GM18499 (cell line): ENCODE measurements around the gene A2ML1.
"Not testable (repeated sequence)": the region's sequence is repeated elsewhere in the genome, so short reads cannot be mapped to it uniquely, and the experiment has no call there.

ENCODE experiments used
- ATAC-seq: cut with Tn5 transposase; IDR thresholded peaks from one replicate; pipeline ENCODE4 v1.9.1; 2021; ENCODE audit warnings: moderate number of reproducible peaks; ENCODE audit not compliant: insufficient read depth, unreplicated experiment

A2ML1 gene

DNA sequence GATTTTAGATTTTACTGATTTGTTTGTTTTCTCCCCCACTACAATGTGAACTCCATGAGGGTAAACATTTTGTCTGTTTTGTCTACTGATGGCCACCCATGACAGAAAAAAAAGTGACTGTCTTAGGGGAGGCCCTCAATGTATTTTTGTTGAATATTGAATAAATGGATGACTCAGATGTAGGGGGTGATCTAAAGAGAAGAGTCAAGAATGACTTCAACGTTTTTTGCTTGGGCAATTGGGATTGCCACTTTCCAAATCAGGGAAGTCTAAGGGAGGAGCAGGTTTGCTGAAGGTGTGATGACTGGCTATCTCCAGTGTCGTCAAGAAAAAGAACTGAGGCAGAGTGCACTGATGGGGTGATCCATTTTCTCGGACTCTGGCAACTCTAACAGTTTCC, 81.2 kb downstream of the A2ML1 start:
- no peak for ATAC-seq

DNA sequence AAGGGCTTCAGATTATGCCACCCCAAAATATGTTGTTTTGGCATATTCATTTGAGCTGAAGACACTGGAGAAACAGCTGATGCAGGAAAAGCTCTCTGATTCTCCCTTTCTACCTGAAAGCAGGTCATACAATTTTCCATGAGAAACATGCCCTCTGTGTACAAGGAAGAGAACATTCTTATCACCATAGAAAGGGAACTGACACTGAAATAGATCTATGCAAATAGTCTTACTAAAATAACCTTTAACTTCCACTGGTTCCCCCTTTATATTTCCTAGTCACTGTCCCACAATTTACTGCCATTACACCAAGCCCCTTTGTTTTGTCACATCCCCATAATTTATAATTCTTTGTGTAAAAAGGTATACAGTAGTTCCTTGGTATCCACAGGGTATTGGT, 82.2 kb downstream of the A2ML1 start:
- no peak for ATAC-seq

DNA sequence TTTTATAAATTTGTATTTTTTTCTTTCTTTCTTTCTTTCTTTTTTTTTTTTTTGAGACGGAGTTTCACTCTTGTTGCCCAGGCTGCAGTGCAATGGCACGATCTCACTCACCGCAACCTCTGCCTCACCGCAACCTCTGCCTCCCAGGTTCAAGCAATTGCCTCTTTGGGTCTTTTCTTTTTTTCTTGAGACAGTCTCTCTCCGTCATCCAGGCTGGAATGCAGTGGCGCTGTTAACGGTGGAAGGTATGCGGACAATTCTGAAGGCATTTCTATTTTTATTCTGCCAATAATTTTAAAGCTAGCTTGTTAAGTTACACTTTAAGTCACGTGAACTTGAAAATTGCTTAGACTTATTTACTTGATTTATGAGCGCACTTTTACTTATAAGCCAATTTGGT, 83.1 kb downstream of the A2ML1 start:
- no peak for ATAC-seq

DNA sequence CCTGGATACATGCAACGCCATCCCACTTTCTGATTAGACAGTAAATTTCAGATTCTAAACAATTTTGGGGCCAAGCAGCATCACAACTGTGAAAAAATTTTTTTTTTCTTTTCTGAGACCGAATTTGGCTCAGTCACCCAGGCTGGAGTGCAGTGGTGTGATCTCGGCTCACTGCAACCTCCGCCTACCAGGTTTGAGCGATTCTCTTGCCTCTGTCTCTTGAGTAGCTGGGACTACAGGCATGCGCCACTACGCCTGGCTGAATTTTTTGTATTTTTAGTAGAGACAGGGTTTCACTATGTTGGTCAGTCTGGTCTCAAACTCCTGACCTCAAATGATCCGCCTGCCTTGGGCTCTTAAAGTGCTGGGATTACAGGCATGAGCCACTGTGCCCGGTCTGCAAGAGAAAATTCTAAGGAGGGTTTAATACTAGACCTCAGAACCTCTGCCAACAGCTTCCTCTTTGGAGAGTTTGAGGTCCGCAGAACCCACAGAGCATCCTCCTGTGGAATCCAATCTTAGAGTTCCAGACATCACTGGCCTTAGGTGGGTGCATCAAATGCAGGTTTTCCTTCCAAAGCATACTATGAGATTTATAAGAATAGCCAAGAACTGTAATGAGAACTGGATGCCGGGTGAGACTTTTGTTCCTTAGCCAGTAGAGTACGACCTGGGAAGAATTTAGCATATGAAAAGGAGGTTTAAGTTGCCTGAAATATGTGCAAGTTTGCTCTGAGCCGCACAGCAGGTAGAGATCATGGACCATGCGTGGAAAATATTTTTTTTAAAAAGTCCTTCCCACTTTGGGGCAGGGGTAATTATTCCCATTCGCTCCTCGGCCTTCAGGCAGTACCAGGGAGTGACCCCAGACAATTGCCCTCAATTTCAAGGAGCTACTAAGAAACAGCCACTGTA, 84.1 kb downstream of the A2ML1 start:
- ATAC-seq: no peak

DNA sequence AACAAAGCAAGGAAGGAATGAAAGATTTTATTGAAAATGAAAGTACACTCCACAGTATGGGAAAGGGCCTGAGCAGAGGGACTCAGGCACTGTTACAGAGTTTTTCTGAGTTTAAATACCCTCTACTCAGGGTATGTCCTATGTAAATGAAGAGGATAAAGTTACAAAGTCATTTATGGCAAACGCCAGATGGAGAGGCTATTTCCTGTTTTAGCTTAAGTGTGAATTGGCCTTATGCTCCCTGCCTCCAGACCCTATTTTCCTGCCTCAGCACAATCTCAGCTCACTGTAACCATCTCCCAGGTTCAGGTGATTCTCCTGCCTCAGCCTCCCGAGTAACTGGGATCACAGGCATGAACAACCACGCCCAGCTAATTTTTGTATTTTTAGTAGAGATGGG, 85.1 kb downstream of the A2ML1 start:
- ATAC-seq: no peak

DNA sequence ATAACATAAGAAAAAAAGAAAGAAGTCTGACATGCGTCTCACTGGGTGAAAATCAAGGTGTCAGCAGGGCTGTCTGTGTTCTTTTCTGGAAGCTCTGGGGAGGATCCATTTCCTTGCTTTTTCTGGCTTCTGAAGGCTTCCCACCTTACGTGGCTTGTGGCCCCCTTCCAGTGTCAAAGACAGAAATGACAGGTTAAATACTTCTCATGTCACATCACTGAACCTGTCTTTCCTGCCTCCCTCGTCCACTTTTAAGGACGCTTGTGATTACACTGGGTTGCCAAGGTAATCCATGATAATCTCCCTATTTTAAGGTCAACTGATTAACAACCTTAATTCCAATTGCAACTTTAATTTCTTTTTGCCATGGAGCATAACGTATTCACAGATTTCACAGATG, 87.3 kb downstream of the A2ML1 start:
- ATAC-seq: no peak

DNA sequence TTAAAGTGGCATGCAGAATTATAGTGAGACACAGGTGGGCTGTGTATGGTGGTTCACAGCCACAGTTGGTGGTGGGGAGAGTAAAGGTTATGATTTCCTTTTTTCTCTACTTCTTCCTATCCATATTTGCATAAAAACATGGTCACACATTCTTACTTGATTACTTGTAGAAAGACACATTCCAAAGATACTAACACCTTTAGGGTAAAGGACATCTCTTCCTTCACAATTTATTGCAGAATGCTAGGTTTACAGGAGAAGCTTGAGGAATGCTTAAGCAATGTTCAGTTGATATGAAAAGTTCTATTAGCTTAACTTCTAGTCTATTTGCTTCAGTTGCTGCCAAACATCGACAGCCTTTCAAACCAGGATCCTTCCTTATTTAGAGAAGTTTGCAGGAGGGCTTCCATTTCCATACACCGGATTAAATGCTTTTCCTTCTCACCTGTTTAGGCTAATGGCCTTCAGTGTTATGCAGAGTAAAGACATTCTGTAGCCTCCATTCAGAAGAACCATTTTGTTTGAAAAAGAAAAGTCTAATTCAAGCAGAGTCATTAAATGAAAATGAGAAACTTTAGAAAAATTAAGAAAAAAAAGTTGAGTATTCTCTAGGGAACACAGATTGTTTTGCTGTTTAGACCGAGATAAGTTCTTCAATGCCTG, 89.3 kb downstream of the A2ML1 start:
- ATAC-seq: no peak

DNA sequence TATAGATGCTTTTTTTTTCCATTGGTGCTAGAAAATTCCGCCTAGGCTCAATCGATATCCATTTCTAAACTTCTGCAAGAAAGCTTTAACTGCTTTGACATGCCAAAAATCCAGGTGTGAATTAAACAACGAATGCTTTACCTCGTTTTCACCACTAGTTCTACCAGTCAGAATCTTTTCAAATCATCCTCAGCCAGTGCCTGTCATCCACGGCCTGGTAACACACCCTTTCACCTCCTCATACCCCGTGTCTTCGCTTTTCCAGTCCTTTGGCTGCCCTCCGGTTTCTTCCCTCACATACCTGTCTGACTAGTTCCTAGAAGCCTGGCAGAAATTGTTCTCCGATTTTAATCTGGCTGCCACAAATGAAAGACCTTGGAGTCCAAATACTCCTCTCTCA, 90.5 kb downstream of the A2ML1 start:
- no peak for ATAC-seq

DNA sequence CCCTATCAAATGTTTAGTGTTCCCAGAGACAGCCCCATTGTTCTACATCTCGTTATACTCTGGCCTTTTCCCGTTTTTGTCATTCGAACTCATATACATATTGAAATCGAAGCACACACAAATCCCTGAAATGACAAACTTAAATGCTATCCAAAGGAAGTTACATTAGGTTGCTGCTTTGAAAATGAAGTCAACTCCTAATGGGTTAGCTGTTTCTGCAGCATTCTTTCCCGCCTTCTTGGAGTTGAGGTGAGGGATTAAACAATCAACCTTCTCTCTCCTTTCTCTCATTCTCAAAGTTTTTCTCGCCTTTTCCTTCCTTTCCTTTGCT, 91.2 kb downstream of the A2ML1 start:
- no peak for ATAC-seq

DNA sequence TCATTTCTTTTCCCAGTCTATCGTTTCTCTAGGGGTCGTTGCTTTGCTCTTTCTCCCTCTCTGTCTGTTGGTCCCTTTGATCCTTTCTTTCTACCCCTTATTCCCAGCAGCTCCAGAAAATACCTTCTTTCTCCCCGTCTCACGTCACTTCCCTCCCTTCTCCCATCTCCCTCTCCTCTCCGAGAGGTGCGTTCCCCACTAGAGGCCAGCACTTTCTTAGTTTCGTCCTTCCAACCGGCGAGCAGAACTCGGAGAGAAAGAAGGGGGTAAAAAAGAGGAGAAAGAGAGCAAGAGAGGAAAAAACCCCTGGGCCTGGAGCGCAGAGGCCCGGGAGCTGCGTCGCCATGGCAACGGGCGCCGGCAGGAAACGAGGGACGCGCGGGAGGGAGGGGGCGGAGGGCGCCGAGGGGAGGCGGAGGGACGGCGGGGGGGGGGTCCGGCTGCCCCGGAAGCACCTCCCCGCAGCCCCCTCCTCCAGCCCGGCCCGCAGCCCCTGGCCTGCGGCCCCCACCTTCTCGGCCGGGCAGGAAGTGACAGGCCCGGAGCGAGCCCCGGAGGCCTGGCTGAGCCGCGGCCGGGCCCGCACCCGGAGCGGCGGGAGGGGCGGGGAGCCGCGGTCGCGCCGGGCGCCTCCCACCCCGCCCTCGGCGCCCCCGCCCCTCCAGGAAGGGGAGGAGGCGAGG, 91.8 kb downstream of the A2ML1 start, which contains the start of gene PHC1:
TSS of gene PHC1 (plus strand) at position 477 of the 683 bp plus-strand sequence. CDS start 3,169 bp downstream, outside the sequence.
- ATAC-seq: not testable (repeated sequence)

DNA sequence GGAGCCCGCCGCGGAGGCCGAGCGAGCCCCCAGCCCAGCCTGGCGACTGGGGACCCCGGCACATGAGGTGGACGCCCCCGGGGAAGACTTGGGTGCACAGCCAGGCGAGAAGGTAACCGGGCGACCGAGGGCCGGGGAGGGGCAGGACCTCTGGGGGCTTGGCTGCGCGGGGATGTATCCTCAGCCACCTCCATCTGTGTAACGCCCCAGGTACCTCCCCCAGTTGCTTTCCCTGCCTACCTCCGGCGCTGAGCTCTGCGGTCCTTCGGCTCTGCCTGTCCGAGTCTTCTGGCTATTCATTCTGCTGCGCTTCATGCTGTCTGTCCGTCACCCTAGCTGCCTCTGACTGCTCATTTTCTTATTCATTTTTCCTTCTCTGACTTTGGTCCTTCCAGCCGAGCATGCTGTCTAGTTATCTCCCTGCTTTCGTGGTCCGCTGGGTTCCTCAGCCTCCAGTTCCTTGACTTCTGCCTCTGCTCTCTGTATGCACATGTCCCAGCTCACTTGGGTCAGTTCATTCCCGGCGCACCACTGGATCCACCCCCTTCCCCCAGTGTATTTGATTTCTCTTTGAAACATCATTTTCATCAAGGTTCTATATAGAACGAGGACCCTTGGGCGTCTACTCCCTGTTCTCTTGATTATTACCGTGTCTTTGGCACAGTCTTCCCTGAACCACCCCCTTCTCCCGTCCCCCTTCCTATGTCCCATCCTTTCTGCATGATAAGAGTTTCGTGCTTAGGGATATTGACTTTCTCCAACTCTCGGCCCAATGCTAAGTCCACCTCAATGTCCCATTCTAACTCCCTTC, 92.5 kb downstream of the A2ML1 start:
- no peak for ATAC-seq

DNA sequence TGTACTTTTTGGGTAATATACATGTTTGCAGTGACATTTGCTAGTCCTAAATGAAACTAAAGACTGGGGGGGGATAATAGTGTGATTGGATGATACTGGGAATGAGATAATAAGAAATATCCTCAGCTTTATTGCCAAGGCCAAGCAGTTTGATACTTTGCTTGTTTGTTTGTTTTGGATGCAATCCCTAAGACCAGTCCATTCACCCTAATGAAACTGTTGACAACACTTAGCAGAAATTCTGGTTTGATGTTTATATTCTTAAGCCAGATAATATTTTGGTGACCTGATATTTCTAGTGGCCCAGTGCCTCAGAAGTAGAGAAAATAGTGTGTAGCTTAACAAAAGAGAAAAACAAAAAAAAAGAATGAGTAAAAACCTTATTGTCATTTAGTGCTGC, 93.7 kb downstream of the A2ML1 start:
- ATAC-seq: no peak

DNA sequence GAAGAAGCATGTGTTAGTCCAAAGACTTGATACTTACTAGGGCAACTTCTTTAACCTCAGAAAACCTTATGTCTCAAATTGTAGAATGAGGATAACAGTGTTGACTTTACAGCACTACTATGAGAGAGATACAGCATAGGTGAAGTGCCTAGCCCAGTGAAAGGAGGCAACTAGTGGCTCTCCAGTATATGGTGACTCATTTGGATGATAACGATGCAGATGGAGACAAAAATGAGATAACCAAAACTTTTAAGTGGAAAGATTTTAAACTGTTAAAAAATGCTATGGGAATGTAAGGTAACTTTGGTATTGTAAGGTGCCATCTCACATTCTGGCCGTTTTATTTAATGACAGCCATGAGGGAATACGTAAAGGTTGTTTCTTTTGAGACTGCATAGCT, 94.6 kb downstream of the A2ML1 start:
- ATAC-seq: no peak

DNA sequence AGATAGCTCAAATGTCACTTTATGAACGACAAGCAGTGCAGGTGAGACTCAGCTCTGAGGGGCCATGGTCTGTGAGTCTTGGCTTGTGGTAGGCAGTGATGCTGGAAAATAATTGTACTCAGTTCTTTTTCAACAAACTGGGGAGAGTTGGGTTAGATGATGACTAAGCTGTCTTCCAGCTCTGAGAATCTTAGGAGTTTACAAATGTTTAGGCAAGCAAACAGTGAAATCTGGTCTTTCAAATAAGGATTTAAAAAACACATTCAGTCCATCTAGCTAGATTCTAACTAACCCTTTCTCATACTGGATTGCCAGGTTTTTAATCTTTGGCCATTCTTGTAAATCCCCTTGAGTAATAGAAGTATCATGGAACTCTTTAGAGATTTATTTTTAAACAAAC, 95.3 kb downstream of the A2ML1 start:
- ATAC-seq: no peak

DNA sequence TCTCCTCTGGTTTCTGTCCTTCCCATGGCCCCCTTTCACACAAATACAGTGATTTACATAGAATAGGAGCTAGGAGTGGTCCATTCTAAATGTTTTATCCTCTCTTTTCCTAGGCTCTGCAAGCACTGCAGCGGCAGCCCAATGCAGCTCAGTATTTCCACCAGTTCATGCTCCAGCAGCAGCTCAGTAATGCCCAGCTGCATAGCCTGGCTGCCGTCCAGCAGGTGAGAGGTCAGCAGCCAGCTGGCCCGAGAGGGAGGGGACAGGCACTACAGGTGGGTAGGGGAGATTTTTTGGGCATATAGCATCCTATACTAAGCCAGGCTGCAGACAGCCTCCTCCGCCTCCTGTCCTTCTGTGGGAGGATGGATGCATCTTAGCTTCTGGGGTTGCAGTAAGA, 97.2 kb downstream of the A2ML1 start:
- not testable (repeated sequence) for ATAC-seq

DNA sequence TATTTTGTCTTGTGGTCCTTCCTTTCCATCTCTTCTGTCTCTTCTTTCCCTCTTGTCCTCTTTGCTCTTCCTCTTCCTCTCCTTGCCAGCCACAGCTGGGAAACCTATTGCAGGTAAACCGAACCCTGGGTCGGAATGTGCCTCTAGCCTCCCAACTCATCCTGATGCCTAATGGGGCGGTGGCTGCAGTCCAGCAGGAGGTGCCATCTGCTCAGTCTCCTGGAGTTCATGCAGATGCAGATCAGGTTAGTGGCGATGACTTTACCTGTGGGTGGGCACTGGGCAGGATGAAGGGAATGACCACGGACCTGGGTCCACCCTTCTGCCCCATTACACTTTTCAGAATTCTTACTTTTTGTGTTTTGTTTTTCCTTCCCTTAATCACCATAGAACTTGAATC, 100.1 kb downstream of the A2ML1 start:
- no peak for ATAC-seq
